Stimulated activated CD4-positive, alpha-beta T cell treated with anti-CD3 and anti-CD28 coated beads, Interleukin-1b, Interleukin-23, amount 100 ng/mL, for 1 hour (primary cell): ENCODE results near the gene DENND4C.
"Not testable (repeated sequence)": the region's sequence is repeated elsewhere in the genome, so short reads cannot be mapped to it uniquely, and the experiment has no call there.

Source experiments
- DNase-seq, 2 donors: peaks; one replicate each; pipeline ENCODE4 v3.0.0-alpha.2; 2020; ENCODE audit warnings: low read depth in 2 of 2

Gene DENND4C

DNA sequence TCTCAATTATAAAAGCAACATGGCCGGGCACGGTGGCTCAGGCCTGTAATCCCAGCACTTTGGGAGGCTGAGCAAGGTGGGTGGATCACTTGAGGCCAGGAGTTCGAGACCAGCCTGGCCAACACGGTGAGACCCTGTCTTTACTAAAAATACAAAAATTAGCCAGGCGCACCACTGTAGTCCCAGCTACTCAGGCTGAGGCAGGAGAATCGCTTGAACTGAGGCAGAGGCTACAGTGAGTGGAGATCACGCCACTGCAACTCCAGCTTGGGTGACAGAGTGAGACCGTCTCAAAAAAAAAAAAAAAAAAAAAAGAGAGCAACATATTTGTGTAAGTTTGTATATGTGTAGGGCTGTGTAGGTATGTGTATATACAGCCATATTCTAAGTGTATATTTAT, 142.1 kb downstream of the DENND4C start:
- no peak for DNase-seq

DNA sequence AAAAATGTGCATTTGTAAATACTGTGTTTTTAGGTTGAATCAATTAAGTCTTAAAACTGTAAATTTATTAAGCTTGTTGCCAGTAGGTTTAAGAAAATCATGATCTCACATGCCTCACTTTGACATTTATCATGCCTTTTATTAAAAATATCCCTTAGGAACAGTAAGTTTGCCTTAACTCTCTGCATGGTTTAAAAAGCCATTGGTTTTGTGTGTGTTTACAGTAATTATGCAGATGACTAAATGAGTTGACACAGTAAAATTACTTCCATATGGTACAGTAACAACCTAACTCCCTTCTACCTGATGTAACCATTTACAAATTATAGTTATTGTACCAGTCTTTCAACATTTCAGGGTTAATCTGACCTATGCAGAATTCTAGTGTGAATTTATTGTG, 143.0 kb downstream of the DENND4C start:
- no peak for DNase-seq

DNA sequence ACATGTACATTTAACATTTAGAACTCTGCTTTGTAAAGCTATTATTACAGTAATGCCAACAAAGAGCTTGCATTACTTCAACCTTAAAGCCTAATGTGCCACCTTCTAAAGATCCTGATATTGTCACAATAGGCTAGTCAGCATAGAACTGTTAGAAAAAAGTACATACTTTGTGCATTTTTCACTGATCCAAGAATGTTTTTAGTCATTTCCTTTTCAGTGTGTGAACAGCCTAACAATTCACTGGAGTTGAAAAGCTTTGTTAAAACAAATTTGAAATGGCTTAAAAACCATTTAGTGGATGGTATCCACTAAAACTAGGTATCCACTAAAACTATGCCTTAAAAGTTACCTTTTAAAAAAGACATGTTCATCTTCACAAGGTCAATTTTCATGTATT, 145.0 kb downstream of the DENND4C start:
- no peak for DNase-seq

DNA sequence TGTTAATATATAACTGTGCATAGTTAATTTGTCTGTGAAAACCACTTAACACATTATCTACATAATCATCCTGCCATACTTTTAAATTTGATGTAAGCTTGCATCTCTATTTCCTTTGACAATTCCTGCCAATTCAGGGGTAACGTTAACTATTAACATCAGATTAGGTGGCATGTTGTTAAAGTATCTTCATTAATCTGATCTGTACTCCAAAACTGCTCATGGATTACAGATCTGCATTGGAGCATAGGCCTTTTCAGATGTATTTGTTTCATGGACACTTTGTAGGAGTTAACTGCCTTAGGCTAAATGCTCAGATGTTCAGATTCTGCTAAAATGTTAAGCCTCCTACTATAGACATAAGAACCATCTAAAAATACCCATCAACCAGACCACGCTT, 146.4 kb downstream of the DENND4C start:
- DNase-seq: no peak

DNA sequence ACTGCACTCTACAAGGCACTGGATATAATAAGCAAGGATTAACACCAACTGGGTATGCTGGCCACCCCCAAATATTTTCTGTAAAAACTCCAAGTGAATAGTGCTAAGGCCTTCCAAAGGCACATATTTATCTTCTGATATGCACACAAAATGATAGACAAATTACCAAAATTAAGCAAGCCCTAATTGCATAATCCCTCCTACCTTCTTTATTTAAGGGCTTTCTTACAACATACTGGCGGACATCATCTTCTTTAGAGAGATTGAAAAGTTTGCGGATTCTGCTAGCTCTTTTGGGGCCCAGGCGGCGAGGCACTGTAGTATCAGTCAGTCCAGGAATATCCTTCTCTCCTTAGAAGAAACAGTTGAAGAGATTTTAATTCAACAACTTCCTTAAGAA, 147.7 kb downstream of the DENND4C start:
- no peak for DNase-seq

DNA sequence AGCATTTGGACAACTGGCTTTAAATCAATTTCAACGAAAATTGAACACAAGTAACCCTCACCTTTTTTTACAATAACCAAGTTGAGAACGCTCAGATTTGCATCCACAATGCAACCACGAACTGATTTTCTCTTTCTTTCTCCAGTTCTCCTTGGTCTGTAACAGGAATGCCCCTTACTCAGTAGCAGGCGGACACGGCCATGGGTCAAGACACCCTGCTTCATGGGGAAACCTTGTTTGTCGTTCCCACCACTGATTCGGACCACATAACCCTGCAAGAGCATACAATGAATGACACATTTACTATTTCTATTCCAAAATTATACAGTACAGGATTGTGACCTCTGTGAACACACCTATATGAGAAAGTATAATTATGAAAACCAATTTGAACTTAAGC, 148.2 kb downstream of the DENND4C start:
- DNase-seq: no peak

DNA sequence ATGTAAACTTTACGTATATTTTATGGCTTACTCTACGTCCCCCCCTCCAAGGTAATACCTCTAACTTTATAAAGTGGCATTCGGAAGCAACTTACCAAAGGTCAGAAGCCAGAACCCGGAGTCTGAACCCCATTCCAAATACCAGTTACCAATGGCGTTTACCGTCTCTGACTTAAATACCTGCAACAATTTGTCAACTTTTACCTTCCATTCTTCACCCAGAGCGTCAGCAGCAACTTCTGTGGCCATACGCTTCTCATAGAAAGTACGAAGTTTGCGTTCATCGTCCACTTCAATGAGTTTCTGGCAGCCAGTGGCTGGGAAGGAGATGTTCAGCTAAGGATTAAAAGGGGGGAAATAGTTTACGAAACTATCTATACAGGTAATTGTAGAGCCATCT, 148.8 kb downstream of the DENND4C start:
- no peak for DNase-seq

DNA sequence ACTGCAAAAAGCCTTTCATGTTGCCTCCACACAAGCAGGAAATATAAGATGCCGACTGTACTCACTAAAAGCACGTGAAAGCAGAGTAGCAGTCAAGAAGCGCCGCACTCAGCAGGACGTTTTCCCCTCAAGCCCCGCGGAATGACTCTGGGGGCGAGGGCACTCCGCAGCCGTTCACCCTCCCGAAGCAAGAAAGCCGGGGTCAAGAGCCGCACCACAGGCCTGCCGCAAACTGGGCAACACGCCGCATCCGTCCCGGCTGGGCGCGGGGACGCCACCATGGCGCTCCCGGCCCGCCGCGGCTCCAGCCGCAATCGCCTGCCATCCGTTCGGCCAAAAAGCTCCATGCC, 149.2 kb downstream of the DENND4C start:
- peak in 1 of 2 donors; percentile 0 for DNase-seq

DNA sequence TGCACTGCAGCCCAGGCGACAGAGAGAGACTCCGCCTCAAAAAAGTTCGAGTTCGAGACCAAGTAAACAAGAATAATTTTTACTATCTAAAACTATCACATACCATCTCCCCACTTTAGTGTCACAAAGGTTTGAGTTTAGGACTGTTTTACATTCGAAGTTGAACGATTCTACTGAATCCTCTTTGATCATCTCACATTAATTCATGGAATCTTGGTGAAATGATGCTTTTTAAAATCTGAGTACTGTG, 150.3 kb downstream of the DENND4C start:
- DNase-seq: no peak

DNA sequence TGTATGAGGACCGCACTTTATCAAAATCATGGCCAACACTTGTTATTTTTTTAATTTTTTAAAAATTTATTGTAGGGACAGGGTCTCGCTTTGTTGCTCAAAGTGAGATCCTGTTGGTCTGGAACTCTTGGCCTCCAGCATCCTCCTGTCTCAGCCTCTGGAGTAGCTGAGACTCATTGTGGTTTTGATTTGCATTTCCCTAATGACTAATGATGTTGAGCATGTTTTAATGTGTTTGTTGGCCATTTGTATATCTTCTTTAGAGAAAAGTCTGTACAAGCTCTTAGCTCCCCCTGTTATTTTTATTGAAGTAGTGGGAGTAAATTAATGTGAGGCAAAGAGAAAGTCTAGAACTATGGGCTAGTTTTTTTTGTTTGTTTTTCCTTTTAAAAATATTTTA, 151.2 kb downstream of the DENND4C start:
- no peak for DNase-seq

DNA sequence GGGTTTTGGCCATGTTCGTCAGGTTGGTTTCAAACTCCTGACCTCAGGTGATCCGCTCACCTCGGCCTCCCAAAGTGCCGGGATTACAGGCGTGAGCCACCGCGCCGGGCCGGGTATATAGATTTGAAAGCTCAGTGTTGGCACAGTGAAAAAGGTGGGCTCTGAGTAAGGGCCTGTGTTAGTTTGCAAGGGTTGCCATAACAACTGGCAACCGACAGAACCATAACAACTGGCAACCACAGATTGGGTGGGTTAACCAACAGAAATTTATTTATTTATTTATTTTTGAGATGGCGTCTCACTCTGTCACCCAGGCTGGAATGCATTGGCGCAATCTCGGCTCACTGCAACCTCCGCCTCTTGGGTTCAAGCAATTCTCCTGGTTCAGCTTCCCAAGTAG, 154.7 kb downstream of the DENND4C start:
- not testable (repeated sequence) for DNase-seq

DNA sequence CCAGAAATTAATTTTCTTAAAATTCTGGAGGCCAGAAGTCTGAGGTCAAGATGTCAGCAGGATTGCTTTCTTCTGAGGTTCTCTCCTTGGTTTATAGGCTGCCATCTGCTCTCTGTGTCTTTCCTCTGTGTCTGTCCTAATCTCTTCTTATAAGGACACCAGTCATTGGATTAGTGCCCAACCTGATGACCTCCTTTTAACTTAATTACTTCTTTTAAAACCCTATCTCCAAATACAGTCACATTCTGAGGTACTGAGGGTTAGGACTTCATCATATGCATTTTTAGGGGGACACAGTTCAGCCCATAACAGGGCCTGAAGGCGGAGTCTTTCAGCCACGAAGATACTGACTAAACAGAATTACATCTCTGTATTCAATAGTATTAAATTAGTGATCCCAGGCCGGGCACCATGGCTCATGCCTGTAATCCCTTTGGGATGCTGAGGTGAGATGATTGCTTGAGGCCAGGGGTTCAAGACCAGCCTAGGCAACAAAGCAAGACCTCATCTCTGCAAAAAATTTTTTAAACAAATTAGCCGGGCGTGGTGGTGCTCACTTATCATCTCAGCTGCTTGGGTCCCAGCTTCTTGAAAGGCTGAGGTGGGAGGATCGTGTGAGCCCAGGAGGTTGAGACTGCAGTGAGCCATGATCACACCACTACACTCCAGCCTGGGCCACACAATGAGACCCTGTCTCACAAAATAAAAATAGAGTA, 155.5 kb downstream of the DENND4C start:
- no peak for DNase-seq

DNA sequence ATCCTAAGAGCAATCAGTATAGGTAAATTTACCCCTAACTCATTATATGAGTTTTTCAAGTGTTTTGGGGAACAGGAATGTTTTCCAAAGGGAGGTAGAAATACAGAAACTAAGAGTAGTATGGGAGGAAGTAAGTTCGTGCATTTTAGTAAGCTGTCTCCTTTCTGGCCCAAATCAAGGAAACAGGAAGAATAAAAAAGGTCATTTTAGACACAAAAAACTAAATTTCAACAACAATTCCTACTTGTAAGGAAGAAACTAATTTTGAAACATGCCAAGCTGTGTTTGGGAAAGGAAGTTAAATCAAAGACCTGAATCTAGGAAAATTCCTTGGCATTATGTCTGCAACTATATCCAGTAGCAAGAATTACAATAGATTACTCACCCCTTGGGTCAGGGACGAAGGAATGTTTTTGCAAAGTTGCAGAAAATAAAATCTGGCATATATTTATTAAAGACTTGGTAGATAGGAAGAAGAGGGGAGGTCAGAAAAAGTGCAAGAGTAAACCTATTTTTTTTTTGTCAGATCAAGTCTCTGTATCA, 156.1 kb downstream of the DENND4C start:
- DNase-seq: no peak

DNA sequence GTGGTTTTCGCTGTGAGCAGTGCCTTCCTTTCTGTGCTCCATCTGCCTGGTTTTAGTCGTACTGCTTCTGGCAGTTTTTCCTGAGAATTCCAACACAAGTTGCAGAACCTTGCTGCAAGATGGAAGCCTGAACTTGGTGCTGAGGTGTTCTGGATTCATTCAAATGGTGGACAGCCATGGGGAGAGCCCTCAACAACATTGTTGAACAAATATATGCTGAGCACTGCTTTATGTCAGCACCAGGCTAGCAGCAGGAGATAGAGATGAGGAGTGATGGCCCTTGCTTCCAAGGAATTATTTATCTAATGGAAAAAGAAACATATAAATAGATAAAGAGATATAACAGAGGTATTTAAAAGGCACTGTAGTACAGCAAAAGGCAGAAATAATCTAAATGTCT, 156.8 kb downstream of the DENND4C start:
- DNase-seq: no peak

DNA sequence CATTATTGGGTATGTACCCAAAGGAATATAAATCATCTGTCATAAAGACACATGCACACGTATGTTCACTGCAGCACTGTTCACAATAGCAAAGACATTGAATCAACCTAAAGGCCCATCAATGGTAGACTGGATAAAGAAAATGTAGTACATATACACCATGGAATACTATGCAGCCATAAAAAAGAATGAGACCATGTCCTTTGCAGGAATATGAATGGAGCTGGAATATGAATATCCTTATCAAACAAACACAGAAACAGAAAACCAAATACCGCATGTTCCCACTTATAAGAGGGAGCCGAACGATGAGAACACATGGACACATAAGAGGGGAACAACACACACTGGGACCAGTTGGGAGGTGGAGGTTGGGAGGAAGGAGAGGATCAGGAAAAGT, 159.0 kb downstream of the DENND4C start:
- DNase-seq: not testable (repeated sequence)

DNA sequence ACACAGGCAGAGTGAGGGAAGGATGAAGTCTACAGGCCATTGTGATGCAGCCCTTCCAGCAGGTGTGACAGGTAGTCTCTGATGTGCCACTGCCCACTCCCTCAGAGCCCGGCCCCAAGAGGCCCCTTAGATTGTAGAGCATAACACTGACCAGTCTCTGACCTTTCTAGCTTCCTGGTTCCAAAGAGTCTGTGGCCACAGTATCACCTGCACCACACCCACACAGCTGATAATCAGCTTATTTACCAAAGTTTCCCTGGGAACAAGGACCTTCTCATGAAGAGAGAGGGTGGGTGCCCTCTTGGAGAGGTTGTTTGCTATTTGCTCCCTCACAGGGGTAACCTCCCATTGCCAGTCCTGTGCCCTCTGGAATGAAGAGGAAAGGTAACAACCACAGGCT, 167.4 kb downstream of the DENND4C start:
- DNase-seq: no peak

DNA sequence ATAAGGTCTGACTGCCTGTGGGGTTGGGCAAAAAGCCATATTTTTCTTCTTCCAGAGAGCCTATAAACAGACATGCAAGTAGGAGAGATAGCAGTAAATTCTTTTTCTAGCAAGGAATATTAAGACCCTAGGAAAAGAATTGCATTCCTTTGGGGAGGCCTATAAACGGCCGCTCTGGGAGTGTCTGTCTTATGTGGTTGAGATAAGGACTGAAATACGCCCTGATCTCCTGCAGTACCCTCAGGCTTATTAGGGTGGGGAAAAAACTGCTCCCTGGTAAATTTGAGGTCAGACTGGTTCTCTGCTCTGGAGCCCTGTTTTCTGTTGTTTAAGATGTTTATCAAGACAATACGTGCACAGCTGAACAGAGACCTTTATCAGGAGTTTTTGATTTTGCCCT, 172.7 kb downstream of the DENND4C start:
- not testable (repeated sequence) for DNase-seq

DNA sequence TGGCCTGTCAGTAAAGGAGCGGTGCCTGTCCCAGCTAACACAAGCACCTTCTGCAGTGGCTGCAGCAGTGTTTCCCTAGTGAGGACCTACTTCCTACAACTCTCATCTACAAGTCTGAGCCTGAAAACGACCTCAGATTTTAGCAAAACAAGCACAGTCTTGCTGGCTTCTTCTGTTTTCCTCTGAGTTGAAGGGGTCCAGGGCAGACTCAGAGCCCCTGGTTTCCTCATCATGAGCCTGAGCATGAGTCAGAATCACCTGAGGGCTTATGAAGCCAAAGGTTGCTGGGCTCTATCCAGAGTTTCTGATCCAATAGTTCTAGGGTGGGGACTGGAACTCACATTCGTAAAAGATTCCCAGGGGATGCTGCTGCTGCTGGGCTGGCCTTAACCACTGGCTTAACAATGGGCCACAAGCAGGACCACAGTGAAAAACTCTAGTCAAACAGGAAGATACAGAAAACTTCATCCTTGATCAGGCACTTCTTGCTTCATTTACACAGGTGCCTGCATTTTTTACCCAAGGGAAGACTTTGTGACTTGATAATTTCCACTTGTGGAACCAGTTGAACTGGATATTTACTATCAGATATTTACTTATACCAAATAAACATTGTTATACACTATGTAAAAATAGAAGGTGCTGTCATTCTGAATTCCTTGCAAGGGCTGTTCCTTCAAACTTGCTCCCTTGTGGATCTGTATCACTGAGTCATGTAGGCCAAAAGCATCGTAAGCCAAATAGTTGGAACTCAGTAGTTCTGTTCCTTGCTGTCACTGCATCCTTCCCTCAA, 174.0 kb downstream of the DENND4C start:
- DNase-seq: no peak

DNA sequence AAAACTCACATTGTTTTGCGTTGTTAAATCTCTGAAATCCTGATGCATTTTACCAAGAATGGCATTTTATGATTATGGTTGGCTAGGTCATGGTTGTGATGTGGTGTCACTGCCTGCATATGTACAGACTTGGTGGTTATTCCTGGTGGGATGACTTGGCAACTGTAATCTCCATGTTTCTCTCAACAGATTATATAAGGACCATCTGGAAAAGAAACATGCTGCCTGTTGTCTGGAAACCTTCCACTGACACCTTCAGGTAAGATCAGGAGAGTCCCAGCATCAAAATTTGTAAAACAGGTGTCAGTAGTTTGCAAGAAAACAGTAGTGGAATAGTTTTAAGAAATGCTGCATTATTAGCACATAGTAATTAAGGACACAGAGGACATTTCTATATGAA, 175.3 kb downstream of the DENND4C start:
- DNase-seq: no peak

DNA sequence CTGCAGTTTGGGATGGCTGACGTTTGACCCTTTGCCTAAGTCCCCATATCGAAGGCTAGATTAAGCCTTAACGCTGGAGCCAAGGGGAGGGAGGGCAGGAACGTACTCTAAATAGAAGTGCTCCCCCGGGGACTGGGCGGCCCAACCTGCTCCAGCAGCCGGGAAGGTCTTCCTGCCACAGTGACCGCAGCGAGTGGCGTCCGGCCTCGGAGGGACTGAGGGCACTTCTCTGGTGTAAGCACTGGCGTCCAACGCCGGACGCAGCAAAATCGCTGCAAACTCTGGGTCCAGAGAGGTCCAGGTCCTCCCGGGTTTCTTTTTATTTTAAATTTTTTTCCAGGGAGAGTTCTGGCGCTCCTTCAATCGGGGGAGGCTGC, 177.8 kb downstream of the DENND4C start:
- no peak for DNase-seq

DNA sequence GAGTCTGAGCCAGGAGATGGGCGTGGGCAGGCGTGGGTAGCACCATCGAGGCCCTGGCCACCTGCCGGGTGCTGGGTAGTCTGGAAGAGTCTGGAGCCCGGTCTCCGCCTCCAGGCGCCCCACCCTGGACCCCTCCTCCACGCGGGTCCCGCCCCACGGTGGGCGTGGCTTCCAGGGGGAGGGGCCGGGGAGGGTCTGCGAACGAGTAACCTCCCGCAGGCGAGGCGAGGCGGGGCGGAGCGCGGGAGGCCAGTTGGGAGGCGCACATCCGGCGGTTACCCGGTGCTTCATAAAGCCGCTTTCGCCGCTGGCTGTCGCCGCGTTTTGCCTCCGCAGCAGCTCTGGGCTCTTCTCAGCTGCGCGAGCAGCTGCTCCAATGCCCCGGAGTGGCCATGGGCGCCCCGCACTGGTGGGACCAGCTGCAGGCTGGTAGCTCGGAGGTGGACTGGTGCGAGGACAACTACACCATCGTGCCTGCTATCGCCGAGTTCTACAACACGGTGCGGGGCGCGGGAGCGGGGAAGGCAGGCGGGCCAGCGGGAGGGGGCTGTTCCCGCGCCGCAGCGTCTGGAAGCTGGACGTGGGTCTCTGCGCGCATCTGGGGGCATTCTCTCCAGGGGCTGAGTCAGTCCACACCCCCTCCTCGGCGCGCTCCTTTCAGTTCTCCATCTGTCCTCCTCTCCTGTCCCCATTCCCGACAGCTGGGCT, 178.4 kb downstream of the DENND4C start, which contains the start of gene ACER2:
Gene ACER2, plus strand, starts transcription at position 317 of the 708 bp plus-strand sequence. Its CDS starts 76 bp downstream, at position 393.
- peak; percentile 90 to 96 for DNase-seq

DNA sequence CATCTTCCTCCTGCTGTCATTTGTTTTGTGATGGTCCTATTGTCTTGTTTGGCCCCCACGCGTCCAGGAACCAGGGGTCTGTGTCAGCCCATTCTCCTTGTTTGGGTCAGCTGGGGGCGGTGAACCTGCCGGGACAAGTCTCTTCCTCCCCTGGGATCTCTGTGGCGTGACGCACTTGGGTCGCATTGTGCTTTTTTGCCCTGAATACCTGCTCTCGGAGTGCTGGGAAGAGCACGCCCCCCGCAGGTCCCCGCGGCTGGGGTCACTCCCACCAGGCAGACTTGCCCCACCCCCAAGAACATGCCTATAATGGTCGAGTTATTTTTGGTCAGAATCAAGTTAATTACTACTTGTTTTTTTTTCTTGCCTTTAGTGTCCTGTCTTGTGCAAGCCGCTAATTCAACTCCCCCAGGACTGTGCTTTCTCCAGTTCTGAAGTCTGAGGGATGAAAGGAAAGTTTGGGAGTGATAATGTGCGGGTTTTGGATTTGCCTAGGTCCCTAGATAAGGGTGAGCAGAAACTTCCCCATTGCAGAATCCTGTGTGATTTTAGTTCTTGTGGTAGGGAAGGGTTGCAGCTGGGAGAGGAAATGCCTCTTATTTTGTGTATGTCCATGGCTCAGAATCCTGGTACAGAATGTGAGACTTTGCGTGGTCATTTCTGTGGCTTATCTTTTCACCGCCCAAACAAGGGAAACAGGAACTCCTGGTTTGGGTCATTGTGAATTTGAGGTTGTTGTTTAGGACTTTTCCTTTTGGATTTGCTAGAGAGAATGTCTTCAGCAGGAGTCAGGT, 179.1 kb downstream of the DENND4C start:
- no peak for DNase-seq
